Hematopoietic multipotent progenitor cell (in vitro differentiated cells): Measurements from ENCODE around the gene TBC1D32. TPM values are rescaled to one million over a fixed set of nuclear protein-coding genes. Genes with fewer than 3 reads are reported as not detected.
"Not testable (repeated sequence)": the region's sequence is repeated elsewhere in the genome, so short reads cannot be mapped to it uniquely, and the experiment has no call there.

Experiments used
- DNase-seq, 3 donors: peaks; one replicate each; pipeline ENCODE4 v3.0.0-alpha.2; 2011 to 2015; ENCODE audit warnings: low read depth in 2 of 3, low spot score in 2 of 3
- total RNA-seq: library from RNA; depleted of rRNA; stranded (reverse); fragments of >200 nt; gene quantifications from one replicate; pipeline ENCODE4 v1.2.3, GENCODE V29; 2012

TBC1D32 gene
- total RNA-seq, 1 donor, result 7.5 TPM

DNA sequence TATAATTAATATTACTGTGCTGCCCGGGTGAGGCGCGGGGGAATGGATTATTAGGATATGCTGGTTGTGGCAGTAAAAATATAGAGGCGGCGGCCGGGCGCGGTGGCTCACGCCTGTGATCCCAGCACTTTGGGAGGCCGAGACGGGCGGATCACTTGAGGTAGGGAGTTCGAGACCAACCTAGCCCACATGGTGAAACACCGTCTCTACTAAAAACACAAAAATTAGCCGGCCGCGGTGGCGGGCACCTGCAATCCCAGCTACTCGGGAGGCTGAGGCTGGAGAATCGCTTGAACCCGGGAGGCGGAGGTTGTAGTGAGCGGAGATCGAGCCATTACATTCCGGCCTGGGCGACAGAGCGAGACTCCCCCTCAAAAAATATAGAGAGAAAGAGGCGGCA lies 586 bp downstream of the TBC1D32 start:
- DNase-seq, result not testable (repeated sequence)

DNA sequence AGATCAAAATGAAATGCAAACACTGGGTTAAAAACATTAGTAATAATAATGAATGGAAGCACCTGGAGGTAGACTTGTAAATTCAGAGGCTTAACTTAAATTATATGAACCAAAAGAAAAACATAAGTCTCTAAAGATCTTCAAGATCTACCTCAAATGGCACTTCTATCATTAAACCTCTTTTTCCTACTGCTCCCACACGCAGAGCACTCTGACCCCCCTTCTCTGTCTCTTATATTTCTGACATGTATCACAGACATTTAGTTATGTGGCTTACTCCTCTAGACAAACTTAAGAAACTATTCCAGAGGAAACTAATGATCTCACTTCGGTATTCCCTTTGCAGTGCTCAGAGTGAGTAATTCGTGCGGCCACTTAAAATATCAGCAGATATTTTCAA lies 1.1 kb downstream of the TBC1D32 start:
- no peak for DNase-seq

DNA sequence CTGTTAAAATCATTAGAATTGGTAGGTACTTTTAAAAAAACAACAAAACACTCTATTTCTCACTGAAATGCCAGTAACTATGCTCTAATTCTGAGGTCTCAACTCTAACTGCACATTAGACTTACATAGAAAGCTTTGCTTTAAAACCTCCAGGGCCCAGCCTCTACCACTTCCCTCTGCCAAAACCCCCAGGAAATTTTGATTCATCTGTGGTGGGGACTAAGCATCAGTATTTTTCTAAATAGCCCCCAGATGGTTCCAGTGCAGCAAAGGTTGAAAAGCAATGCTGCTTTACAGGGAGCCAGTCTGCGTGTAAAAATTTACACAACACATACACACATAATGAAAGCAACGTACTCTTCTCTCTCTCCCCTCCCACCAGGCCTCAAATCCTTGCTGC lies 3.8 kb downstream of the TBC1D32 start:
- DNase-seq, result peak in 2 of 3 donors; percentile 14 to 30

DNA sequence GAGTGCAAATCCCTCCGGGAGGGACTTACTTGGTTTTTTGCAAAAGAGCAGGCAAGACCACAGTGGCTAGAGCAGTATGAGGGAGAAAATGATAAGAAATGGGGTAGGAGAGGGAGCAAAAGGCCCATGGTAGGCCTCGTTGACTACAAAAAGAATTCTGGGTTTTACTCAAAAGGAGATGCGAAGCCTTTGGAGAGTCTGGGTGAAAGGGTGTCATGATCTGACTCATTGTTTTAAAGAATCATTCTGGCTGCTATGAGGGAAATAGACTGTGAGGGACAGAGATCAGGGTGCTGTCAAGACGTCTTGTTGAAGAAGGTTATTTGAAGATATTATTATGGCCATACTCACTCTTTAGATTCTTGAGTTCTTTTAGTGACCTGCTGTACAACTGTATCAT lies 13.0 kb downstream of the TBC1D32 start:
- no peak for DNase-seq

DNA sequence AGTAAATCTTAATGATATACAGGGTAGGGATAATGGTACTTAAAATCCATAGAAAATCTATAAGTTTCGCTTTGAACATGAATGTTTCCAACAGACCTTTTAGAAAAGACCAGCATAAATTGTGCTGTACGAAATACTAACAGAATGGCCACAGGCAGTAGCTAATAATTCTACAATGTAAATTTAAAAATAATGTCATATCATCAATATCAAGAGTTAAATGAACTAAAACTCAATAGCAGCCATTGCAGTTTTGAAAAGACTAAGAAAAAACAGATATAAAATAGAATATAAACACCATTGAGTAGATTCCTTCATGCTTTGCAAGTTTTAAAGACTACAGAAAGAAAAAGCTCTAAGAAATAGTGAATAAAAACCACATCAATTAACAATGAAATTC lies 14.7 kb downstream of the TBC1D32 start:
- DNase-seq, result no peak

DNA sequence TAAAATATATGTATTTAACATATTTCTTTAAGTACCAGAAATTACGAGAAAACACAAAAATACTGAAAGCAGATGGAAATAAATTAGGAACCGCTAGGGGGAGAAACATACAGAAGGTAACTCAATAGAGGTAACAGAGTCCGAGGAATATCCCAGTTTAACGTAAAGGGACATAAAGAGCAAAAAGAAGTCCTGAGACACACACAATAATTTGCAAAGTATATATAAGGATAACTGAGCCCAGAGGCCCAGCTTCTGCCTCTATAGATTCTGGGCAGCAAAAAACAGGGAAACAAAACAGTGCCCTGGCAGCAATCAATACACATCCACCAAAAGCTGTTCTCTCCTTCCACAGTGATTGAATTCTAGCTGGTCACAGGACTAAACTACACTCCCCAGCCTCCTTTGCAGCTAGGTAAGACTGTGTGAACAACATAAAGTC lies 15.1 kb downstream of the TBC1D32 start:
- peak in 1 of 3 donors; percentile 24 for DNase-seq

DNA sequence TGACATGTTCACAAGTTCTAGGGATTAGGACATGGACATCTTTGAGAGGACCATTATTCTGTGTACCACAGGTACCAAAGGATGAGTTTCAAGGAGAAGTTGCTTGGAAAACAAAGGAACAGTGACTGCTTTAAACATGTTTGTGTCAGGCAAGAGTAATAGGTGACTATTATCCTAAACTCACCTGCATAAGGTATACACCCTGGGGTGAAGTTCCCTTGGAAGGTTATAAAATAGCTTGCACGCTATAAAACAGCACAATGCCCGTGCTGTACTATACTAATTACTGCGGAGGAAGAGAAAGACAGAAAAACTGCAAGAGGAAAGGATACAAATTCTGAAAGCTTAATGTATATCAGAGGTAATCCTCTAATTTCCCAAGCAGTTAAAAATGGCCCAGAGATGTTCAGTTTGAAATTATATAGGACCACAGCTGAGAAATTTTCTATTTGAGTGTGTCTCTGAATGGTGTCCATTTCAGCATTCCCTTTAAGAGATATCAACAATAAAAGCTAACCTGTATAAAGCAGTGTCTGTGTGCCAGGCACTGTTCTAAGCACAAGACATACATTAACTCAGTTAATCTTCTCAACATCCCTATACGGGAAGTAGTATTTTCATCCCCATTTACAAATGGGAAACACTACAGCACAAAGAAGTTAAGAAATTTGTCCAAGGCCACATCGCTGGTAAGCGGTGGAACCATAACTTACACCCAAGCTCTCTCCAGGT lies 19.7 kb downstream of the TBC1D32 start:
- DNase-seq, result no peak

DNA sequence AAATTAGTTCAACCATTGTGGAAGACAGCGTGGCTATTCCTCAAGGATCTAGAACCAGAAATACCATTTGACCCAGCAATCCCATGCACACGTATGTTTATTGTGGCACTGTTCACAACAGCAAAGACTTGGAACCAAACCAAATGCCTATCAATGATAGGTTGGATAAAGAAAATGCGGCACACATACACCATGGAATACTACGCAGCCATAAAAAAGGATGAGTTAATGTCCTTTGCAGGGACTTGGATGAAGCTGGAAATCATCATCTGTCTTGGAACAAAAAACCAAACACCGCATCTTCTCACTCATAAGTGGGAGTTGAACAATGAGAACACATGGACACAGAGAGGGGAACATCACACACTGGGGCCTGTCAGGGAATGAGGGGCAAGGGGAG lies 22.5 kb downstream of the TBC1D32 start:
- DNase-seq, result not testable (repeated sequence)

DNA sequence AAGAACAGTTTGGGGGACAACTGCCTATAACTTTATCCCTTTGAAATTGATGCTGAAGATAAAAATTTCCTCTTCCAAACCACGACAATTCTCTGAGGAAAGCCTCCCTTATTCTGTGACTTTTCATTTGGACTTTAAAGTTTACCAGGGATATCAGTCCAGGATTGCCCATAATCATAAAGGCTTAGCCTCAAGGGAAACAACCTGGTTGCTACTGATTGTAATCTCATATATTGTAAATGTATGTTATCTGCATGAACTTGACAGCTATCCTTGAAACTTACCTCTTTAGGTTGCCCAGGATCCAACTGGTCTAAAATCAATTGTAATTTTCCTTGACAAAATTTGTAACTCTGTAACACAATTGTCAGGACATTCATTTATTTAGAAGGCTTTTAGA lies 23.8 kb downstream of the TBC1D32 start:
- no peak for DNase-seq

DNA sequence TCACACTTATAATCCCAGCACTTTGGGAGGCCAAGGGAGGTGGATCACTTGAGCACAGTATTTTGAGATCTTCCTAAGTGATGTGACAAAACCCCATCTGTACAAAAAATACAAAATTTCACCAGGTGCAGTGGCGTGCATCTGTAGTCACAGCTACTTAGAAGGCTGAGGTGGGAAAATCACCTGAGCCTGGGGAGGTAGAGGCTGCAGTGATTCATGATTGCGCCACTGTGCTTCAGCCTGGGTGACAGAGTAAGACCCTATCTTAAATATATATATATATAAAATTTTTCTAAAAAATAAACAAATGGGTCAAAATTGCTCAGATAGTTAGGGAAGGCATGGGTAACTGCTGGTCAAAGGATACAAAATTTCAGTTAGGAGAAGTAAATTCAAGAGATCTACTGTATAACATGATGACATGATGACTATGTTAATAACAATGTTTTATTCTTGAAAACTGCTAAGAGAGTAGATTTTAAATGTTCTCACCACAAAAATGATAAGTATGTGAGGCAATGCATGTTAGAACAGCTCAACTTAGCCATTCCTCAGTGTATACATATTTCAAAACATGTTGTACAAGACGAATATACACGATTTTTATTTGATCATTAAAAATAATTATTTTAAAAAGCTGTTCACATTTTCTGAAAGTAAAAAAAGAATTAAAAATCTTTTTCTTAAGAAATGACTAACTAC lies 24.4 kb downstream of the TBC1D32 start:
- DNase-seq, result no peak

DNA sequence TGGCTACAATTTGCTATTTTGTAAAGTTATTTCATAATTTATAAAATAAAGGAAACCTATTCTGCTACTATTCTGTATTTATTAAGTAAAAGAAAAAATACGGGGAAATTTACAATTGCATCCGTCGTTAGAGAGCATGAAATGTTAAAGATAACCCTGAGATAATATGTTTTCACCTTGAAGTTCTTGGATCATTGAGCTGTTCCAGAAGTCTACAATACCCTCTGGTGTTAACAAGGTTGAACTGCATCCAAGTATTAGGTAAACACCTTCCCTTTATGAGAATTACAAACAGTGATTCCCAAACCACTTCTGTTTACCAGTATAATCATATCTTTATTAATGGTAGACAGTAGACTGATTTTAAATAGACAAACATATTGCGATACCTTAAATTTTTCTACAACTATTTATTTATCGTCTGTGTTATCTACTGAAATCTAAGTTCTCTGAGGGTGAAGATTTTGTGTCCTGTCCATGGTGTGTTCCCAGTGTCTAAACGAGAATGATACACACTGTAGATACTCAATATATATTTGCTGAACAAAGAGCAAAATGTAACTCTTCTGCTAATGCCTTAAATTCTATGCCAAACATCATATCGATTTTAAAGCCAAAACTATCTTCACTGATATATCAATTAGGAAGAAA lies 28.2 kb downstream of the TBC1D32 start:
- peak in 1 of 3 donors; percentile 59 for DNase-seq

DNA sequence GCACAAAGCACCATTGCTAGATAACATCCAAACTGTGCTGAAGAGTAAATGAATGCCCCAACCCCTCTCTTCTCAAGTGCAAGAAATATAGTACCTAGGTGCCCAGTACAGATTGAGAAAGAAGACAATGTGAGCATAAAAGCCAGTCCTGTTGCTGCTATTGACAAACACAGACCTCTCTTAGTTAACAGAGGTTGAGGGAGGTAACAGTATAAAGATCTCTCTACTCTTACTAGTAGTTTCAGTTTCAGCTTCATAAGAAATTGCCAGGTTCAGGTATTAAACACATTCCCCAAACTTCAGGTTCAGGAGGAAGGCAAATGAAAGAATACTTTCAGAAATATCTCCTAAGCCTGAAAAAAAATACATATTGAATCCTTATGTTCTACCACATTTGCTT lies 31.4 kb downstream of the TBC1D32 start:
- DNase-seq, result no peak

DNA sequence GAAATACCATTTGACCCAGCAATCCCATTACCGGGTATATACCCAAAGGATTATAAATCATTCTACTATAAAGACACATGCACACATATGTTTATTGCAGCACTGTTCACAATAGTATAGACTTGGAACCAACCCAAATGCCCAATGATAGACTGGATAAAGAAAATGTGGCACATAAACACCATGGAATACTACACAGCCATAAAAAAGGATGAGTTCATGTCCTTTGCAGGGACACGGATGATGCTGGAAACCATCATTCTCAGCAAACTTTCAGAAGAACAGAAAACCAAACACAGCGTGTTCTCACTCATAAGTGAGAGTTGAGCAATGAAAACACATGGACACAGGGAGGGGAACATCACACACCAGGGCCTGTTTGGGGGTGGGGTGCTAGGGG lies 33.1 kb downstream of the TBC1D32 start:
- not testable (repeated sequence) for DNase-seq

DNA sequence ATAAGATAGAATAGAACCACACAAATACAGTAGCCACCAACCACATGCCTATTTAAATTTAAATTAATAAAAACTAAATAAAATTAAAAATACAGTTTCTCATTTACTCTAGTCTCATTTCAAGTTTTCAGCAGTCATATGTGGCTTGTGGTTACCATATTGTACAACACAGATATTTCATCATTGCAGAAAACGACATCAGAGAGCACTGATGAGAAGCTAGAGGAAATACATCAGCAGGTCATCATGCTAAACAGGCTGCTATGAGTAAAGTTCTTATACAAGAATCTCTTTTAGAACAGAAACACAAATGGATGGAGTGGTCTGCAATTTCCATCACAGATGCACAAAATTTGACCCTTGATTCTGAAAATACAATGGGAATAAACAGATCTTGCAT lies 36.6 kb downstream of the TBC1D32 start:
- DNase-seq, result no peak

DNA sequence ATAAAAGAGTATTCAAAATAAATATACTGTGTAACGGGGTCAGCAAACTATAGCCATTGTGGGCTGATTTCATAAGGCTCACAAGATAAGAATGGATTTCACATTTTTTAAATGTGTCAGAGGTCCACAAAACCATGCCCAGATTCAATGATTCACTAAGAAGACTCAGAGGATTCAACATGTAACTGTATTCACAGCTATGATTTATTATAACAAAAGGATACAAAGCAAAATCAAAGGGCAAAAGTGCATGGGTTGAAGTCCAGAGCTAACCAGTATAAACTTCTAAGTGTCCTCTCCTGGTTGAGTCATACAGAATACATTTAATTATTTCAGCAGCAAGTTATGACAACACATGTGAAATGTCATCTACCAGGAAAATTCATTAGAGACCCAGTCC lies 49.2 kb downstream of the TBC1D32 start:
- no peak for DNase-seq

DNA sequence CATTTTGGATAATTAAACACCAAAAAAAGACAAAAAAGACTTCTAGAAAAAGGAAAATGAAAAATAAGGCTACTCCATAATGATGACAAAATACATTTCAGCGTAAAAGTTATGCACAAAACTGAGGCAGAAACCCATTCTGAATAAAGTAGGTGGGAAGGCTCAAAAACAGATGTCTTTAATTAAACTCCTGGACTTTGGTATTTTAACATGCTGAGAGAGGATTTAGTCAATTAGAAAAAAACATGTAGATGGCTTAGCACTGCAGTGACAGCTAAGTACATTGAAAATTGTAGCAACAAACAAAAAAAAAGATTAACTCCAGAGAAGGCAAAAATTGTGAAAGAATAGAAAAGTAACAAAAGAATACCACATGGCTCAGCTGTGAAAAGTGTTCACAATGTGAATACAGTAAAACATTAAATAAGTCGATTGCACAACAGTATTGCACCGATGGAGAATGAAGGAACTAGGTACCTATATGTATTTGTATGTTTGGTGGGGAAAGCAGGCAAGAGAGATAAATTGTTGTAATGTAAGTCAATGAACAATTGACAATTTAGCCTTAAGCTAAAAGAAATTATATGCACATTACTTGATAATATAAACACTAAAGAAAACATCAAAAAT lies 59.5 kb downstream of the TBC1D32 start:
- no peak for DNase-seq

DNA sequence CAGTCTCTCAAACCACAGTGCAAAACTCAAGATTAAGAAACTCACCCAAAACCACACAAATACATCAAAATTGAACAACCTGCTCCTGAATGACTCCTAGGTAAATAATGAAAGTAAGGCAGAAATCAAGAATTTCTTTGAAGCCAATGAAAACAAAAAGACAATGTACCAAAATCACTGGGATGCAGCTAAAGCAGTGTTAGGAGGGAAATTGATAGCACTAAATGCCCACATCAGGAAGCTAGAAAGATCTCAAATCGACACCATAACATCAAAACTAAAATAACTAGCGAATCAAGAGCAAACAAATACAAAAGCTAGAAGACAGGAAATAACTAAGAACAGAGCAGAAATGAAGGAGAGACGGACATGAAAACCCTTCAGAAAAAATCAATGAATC lies 70.5 kb downstream of the TBC1D32 start:
- no peak for DNase-seq

DNA sequence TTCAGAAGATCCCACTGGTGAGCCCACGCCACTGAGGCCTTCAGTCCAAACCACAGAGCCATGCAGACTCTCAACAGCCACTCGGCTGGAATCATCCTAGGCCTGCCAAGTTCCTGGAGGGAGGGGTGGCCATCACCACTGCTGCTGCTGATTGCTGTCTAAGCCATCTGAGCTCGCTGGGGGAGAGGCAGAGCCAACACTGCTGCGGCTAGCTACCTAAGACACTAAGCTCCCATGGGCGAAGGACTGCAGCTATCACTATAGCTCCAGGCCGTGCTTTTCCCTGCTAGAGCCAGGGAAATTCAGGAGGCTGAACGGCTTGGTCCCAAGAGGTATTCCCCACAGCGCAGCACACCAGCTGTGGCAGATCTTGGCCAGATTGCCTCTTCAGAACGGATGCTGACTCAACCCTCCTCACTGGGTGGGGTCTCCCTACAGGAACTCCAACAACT lies 73.6 kb downstream of the TBC1D32 start:
- DNase-seq, result no peak

DNA sequence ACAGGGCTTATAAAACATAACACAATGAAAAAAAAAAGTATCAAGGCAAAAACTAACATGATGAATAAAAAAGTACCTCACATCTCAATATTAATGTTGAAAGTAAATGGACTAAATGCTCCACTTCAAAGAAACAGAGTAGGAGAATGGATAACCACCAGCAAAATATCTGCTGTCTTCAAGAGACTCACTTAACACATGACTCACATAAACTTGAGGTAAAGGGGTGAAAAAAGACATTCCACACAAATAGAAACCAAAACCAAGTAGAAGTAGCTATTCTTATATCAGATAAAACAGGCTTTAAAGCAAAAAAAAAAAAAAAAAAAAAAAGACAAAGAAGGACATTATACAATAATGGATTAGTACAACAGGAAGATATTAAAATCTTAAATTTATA lies 86.9 kb downstream of the TBC1D32 start:
- no peak for DNase-seq

DNA sequence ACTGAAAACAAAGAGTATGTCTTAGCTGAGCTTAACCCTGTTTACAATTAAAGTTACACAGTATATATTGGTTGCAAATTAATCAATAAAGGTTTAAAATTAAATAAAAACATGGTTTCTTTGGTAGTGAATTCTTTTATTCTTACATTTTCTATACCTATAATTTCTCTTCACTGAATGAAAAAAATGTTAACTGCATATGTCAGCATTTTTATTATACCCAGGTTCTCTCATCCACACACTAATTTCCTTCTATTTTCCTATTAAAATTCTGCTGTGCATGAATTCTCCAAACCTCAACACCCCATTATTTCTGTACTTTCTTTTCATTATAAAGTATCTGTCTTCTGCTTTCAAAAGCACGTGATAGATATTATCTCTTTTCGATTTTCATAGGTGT lies 91.9 kb downstream of the TBC1D32 start:
- DNase-seq, result no peak

DNA sequence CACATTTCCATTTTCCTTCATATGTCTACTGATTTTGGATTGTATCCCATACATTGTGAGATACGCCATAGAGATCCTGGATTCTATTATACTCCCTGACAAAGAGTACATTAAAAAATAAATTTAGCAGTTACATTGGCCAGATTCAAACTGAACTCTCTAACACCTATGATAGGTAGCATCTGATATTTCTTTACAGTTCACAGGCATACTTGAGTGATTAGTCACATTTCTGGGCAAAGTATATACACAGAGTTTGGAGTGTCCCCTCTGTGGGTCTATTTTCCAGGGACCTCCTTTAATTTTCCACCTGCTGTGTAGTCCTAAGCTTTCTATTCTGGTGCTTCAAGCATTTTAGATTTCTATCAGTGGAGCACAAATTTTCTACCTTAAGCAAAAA lies 96.4 kb downstream of the TBC1D32 start:
- DNase-seq, result no peak
